ENCODE measurements around the gene ZBP1.
A peak's percentile ranks its signal among the peaks of the same experiment; 100 is the strongest.

ZBP1 gene

GRCh38 chr20:57584768-57585461 lies 35.3 kb downstream of the ZBP1 start:
- Histone ChIP-seq H3K27ac (no peak overlapping the region), H3K9me3 (ENCODE audit: low read depth, low read length) (no peaks in the 10 kb centered on the region), H3K4me3 (no peak overlapping the region), H3K9ac (ENCODE audit: insufficient read length) (no peak overlapping the region), H3K36me3 (ENCODE audit: insufficient read depth, low read length) (no peaks in the 10 kb centered on the region)
- no peak for DNase-seq (ENCODE audit: low read depth, low spot score)
- no peak for TF ChIP-seq FOXP2 (optimal IDR thresholded peaks at IDR 0.05; ENCODE audit: control extremely low read depth, extremely low read length, insufficient read depth)
- no peak for TF ChIP-seq EZH2 (IDR thresholded peaks at IDR 0.05)
- TF ChIP-seq POLR2AphosphoS5 (IDR thresholded peaks at IDR 0.05; ENCODE audit: borderline replicate concordance, low read depth, low read length) = no peak

GRCh38 chr20:57583289-57584257 lies 36.7 kb downstream of the ZBP1 start:
- Histone ChIP-seq H3K9ac (ENCODE audit: insufficient read length) (no peak overlapping the region), H3K4me3 (no peak overlapping the region; the same call in 1 of the 2 replicates), H3K27ac (peak overlapping the region; percentile 95), H3K36me3 (ENCODE audit: insufficient read depth, low read length) (no peaks in the 10 kb centered on the region), H3K9me3 (ENCODE audit: low read depth, low read length) (no peaks in the 10 kb centered on the region)
- DNase-seq (ENCODE audit: low read depth, low spot score) = no peak
- no peak for TF ChIP-seq FOXP2 (optimal IDR thresholded peaks at IDR 0.05; ENCODE audit: control extremely low read depth, extremely low read length, insufficient read depth)
- no peak for TF ChIP-seq EZH2 (IDR thresholded peaks at IDR 0.05)

GRCh38 chr20:57582432-57583288 lies 37.6 kb downstream of the ZBP1 start:
- H3K9ac ChIP-seq (ENCODE audit: insufficient read length) = peak overlapping the region; percentile 67
- peak; percentile 66 for DNase-seq (ENCODE audit: low read depth, low spot score)

GRCh38 chr20:57582029-57582378 lies 38.2 kb downstream of the ZBP1 start:
- Histone ChIP-seq H3K27ac (peak overlapping the region; percentile 95), H3K9ac (ENCODE audit: insufficient read length) (peak overlapping the region; percentile 67), H3K36me3 (ENCODE audit: insufficient read depth, low read length) (no peaks in the 10 kb centered on the region), H3K4me3 (peak overlapping the region; percentile 75), H3K9me3 (ENCODE audit: low read depth, low read length) (no peaks in the 10 kb centered on the region)
- no peak for DNase-seq (ENCODE audit: low read depth, low spot score)
- no peak for TF ChIP-seq EZH2 (IDR thresholded peaks at IDR 0.05)
- TF ChIP-seq POLR2AphosphoS5 (IDR thresholded peaks at IDR 0.05; ENCODE audit: borderline replicate concordance, low read depth, low read length) = no peak
- no peak for TF ChIP-seq FOXP2 (optimal IDR thresholded peaks at IDR 0.05; ENCODE audit: control extremely low read depth, extremely low read length, insufficient read depth)

More at GRCh38 chr20:57582432-57583288, 37.6 kb downstream of the ZBP1 start:
- H3K4me3 ChIP-seq = peak overlapping the region; percentile 75
- peak overlapping the region; percentile 95 for H3K27ac ChIP-seq
- H3K36me3 ChIP-seq (ENCODE audit: insufficient read depth, low read length) = no peaks in the 10 kb centered on the region
- no peaks in the 10 kb centered on the region for H3K9me3 ChIP-seq (ENCODE audit: low read depth, low read length)
- TF ChIP-seq EZH2 (IDR thresholded peaks at IDR 0.05) (no peak), POLR2AphosphoS5 (IDR thresholded peaks at IDR 0.05; ENCODE audit: borderline replicate concordance, low read depth, low read length) (peak; percentile 66), FOXP2 (optimal IDR thresholded peaks at IDR 0.05; ENCODE audit: control extremely low read depth, extremely low read length, insufficient read depth) (peak; percentile 73)

- Histone ChIP-seq H3K36me3 (ENCODE audit: insufficient read depth, low read length) (no peaks in the 10 kb centered on the region), H3K4me3 (no peak overlapping the region), H3K9ac (ENCODE audit: insufficient read length) (no peak overlapping the region), H3K9me3 (ENCODE audit: low read depth, low read length) (no peaks in the 10 kb centered on the region), H3K27ac (peak overlapping the region; percentile 95; the same call in 1 of the 2 replicates)
- DNase-seq (ENCODE audit: low read depth, low spot score) = no peak
- TF ChIP-seq FOXP2 (optimal IDR thresholded peaks at IDR 0.05; ENCODE audit: control extremely low read depth, extremely low read length, insufficient read depth) = no peak
- TF ChIP-seq POLR2AphosphoS5 (IDR thresholded peaks at IDR 0.05; ENCODE audit: borderline replicate concordance, low read depth, low read length) = no peak
- TF ChIP-seq EZH2 (IDR thresholded peaks at IDR 0.05) = no peak
Measured at GRCh38 chr20:57581202-57582028, 38.8 kb downstream of the ZBP1 start.

- Histone ChIP-seq H3K9ac (ENCODE audit: insufficient read length) (no peak overlapping the region), H3K9me3 (ENCODE audit: low read depth, low read length) (no peaks in the 10 kb centered on the region), H3K4me3 (peak overlapping the region; percentile 29; the same call in 1 of the 2 replicates), H3K36me3 (ENCODE audit: insufficient read depth, low read length) (no peaks in the 10 kb centered on the region), H3K27ac (no peak overlapping the region)
- DNase-seq (ENCODE audit: low read depth, low spot score) = no peak
- TF ChIP-seq POLR2AphosphoS5 (IDR thresholded peaks at IDR 0.05; ENCODE audit: borderline replicate concordance, low read depth, low read length) = no peak
- no peak for TF ChIP-seq FOXP2 (optimal IDR thresholded peaks at IDR 0.05; ENCODE audit: control extremely low read depth, extremely low read length, insufficient read depth)
Measured at GRCh38 chr20:57580478-57581201, 39.6 kb downstream of the ZBP1 start.

Measured in SK-N-MC (cell line).